GM19452 (cell line): ENCODE results near the gene SPINT2.
"Not testable (repeated sequence)": the region's sequence is repeated elsewhere in the genome, so short reads cannot be mapped to it uniquely, and the experiment has no call there.

ENCODE experiments used
- ATAC-seq: cut with Tn5 transposase; IDR thresholded peaks from one replicate; pipeline ENCODE4 v1.9.1; 2021; ENCODE audit not compliant: unreplicated experiment

Gene SPINT2

GRCh38 chr19:38319421-38320258, 55.3 kb downstream of the SPINT2 start, which contains the start of gene KCNK6:
Gene KCNK6 (plus strand): TSS chr19:38319845. CDS start chr19:38319951, 106 bp downstream.
- ATAC-seq = no peak

GRCh38 chr19:38320969-38321339, 56.6 kb downstream of the SPINT2 start:
- ATAC-seq = no peak

GRCh38 chr19:38321646-38322196, 57.3 kb downstream of the SPINT2 start:
- ATAC-seq = no peak

GRCh38 chr19:38323291-38323690, 58.9 kb downstream of the SPINT2 start:
- no peak for ATAC-seq

GRCh38 chr19:38324431-38324830, 60.1 kb downstream of the SPINT2 start:
- no peak for ATAC-seq

GRCh38 chr19:38326591-38326990, 62.2 kb downstream of the SPINT2 start:
- no peak for ATAC-seq

GRCh38 chr19:38329651-38330050, 65.3 kb downstream of the SPINT2 start:
- no peak for ATAC-seq

GRCh38 chr19:38331728-38332127, 67.4 kb downstream of the SPINT2 start:
- ATAC-seq = no peak

GRCh38 chr19:38333245-38333644, 68.9 kb downstream of the SPINT2 start:
- no peak for ATAC-seq

GRCh38 chr19:38335949-38336637, 71.7 kb downstream of the SPINT2 start:
- ATAC-seq = peak; percentile 69

- peak; percentile 46 for ATAC-seq
These were observed 72.4 kb downstream of the SPINT2 start for GRCh38 chr19:38336638-38337359.

- ATAC-seq = no peak
These were observed 72.9 kb downstream of the SPINT2 start for GRCh38 chr19:38337360-38337653.

- ATAC-seq = not testable (repeated sequence)
These were observed 74.6 kb downstream of the SPINT2 start for GRCh38 chr19:38339011-38339410.

GRCh38 chr19:38340927-38341326, 76.6 kb downstream of the SPINT2 start:
- no peak for ATAC-seq
